Measurements from ENCODE around the gene ANXA3. TPM values are rescaled to one million over a fixed set of nuclear protein-coding genes. Genes with fewer than 3 reads are reported as not detected.

Gene ANXA3
- total and polyA plus RNA-seq, 2 donors (not counting 1 experiment from before 2014, with no cell fraction given) = not detected

GRCh38 chr4:78513411-78513975 is 38.1 kb upstream of the ANXA3 start:
- peaks cover 0 to 3% (median 1%) of the 10 kb centered on the region in 4 experiments for H3K27me3 ChIP-seq (replicated peaks in 1 of 4; ENCODE audit: control extremely low read depth in 1 of 4, control insufficient read depth in 3 of 4, insufficient read depth in 4 of 4, low read length in 3 of 4)
- no peak for TF ChIP-seq CTCF (IDR thresholded peaks at IDR 0.05)
- no peak for TF ChIP-seq EZH2 (IDR thresholded peaks at IDR 0.05; ENCODE audit: borderline replicate concordance, insufficient read depth, low read depth, low read length, poor library complexity, severe bottlenecking)
- intact Hi-C loops (cut with micrococcal nuclease) = no loop called here
- H3K4me1 Mint-ChIP-seq = no peaks in the 10 kb centered on the region
- H3K36me3 ChIP-seq (replicated peaks in 1 of 2; ENCODE audit: control extremely low read depth in 1 of 2, control insufficient read depth in 1 of 2, extremely low read depth in 1 of 2, insufficient read depth in 2 of 2, low read length in 1 of 2) = no peaks in the 10 kb centered on the region
- peaks cover 4% of the 10 kb centered on the region for H3K9me3 Mint-ChIP-seq (ENCODE audit: insufficient read depth)
- no peak overlapping the region for H3K27ac ChIP-seq (ENCODE audit: low read length in 2 of 2)
- ChIA-PET POLR2A (no interaction called here), CTCF (no interaction called here)
- no peak overlapping the region for H3K4me3 ChIP-seq (ENCODE audit: control extremely low read depth in 1 of 5, extremely low read depth in 1 of 5, insufficient read depth in 1 of 5, low read depth in 2 of 5, low read length in 4 of 5)
- DNase-seq (no peak), ATAC-seq (ENCODE audit: low read depth) (no peak)
- no peak overlapping the region for H2AFZ ChIP-seq (ENCODE audit: insufficient read depth, low read depth, low read length, poor library complexity, severe bottlenecking)
- H3K4me2 ChIP-seq (replicated peaks; ENCODE audit: low read depth, low read length, poor library complexity, severe bottlenecking) = no peak overlapping the region
- H4K20me1 ChIP-seq (ENCODE audit: control insufficient read depth, insufficient read depth, low read length, poor library complexity, severe bottlenecking) = no peaks in the 10 kb centered on the region
- WGBS (ENCODE audit: insufficient coverage) = 73% methylated on average over 2 of the region's 3 CpGs
- no peaks in the 10 kb centered on the region for H3K4me1 ChIP-seq (ENCODE audit: control insufficient read depth in 2 of 2, insufficient read depth in 2 of 2, low read length in 2 of 2)
- H3K9ac ChIP-seq (ENCODE audit: low read length) = no peak overlapping the region
- H3K4me3 Mint-ChIP-seq = no peak overlapping the region
- H3K9me3 ChIP-seq (ENCODE audit: control extremely low read depth in 1 of 3, control insufficient read depth in 2 of 3, insufficient read depth in 1 of 3, low read length in 2 of 3) = peaks cover 0 to 10% (median 9%) of the 10 kb centered on the region in 3 donors
- peaks cover 3% of the 10 kb centered on the region for H3K27me3 Mint-ChIP-seq
- no peaks in the 10 kb centered on the region for H3K79me2 ChIP-seq (ENCODE audit: control insufficient read depth, insufficient read depth, low read length)
- H3K27ac Mint-ChIP-seq = no peak overlapping the region

- no peak overlapping the region for H2AFZ ChIP-seq (ENCODE audit: insufficient read depth, low read depth, low read length, poor library complexity, severe bottlenecking)
- H3K27me3 ChIP-seq (replicated peaks in 1 of 4; ENCODE audit: control extremely low read depth in 1 of 4, control insufficient read depth in 3 of 4, insufficient read depth in 4 of 4, low read length in 3 of 4) = no peaks in the 10 kb centered on the region
- ChIA-PET CTCF (no interaction called here), POLR2A (no interaction called here)
- ATAC-seq (ENCODE audit: low read depth) = no peak
- H3K9me3 Mint-ChIP-seq (ENCODE audit: insufficient read depth) = peaks cover 4% of the 10 kb centered on the region
- H4K20me1 ChIP-seq (ENCODE audit: control insufficient read depth, insufficient read depth, low read length, poor library complexity, severe bottlenecking) = no peaks in the 10 kb centered on the region
- WGBS (ENCODE audit: insufficient coverage) = no CpG with 5 or more reads among the region's 3 CpGs
- H3K27ac ChIP-seq (ENCODE audit: low read length in 2 of 2) = no peak overlapping the region
- no peaks in the 10 kb centered on the region for H3K36me3 ChIP-seq (replicated peaks in 1 of 2; ENCODE audit: control extremely low read depth in 1 of 2, control insufficient read depth in 1 of 2, extremely low read depth in 1 of 2, insufficient read depth in 2 of 2, low read length in 1 of 2)
- H3K9ac ChIP-seq (ENCODE audit: low read length) = no peak overlapping the region
- no peak overlapping the region for H3K4me2 ChIP-seq (replicated peaks; ENCODE audit: low read depth, low read length, poor library complexity, severe bottlenecking)
- peaks cover 2% of the 10 kb centered on the region for H3K27me3 Mint-ChIP-seq
- intact Hi-C loops (cut with micrococcal nuclease) = no loop called here
- DNase-seq = no peak
- no peaks in the 10 kb centered on the region for H3K4me1 Mint-ChIP-seq
- no peak overlapping the region for H3K4me3 ChIP-seq (ENCODE audit: control extremely low read depth in 1 of 5, extremely low read depth in 1 of 5, insufficient read depth in 1 of 5, low read depth in 2 of 5, low read length in 4 of 5)
- peaks cover 0 to 10% (median 9%) of the 10 kb centered on the region in 3 donors for H3K9me3 ChIP-seq (ENCODE audit: control extremely low read depth in 1 of 3, control insufficient read depth in 2 of 3, insufficient read depth in 1 of 3, low read length in 2 of 3)
- H3K4me1 ChIP-seq (ENCODE audit: control insufficient read depth in 2 of 2, insufficient read depth in 2 of 2, low read length in 2 of 2) = no peaks in the 10 kb centered on the region
- no peak for TF ChIP-seq EZH2 (IDR thresholded peaks at IDR 0.05; ENCODE audit: borderline replicate concordance, insufficient read depth, low read depth, low read length, poor library complexity, severe bottlenecking)
- no peak for TF ChIP-seq CTCF (IDR thresholded peaks at IDR 0.05)
- no peak overlapping the region for H3K4me3 Mint-ChIP-seq
- no peaks in the 10 kb centered on the region for H3K79me2 ChIP-seq (ENCODE audit: control insufficient read depth, insufficient read depth, low read length)
- H3K27ac Mint-ChIP-seq = no peak overlapping the region
These were observed 34.4 kb upstream of the ANXA3 start for GRCh38 chr4:78517050-78517652.

Data from B cell (primary cell).